Liver (tissue), 9 donors: ENCODE results near the gene SMIM35. TPM values are rescaled to one million over a fixed set of nuclear protein-coding genes. Genes with fewer than 3 reads are reported as not detected.

Experiments
- DNase-seq: peaks from one replicate; pipeline ENCODE4 v3.0.0-alpha.2; 2017; ENCODE audit warnings: low spot score
- H3K27ac ChIP-seq, 2 donors: one replicate each; pipeline ENCODE4 v1.7.0; 2013; ENCODE audit warnings: inconsistent platforms in 2 of 2, low read length in 2 of 2, control low read depth in 1 of 2, low read depth in 1 of 2, mild to moderate bottlenecking in 1 of 2
- H3K27me3 ChIP-seq, 4 donors: one replicate each; pipeline versions ENCODE4 v1.6.1 to v1.7.0; 2013; ENCODE audit warnings: low read length in 3 of 4, inconsistent platforms in 1 of 4, mild to moderate bottlenecking in 1 of 4, moderate library complexity in 1 of 4; ENCODE audit not compliant: control insufficient read depth in 4 of 4, insufficient read depth in 4 of 4
- H3K36me3 ChIP-seq, 4 donors: one replicate each; pipeline versions ENCODE4 v1.6.1 to v1.7.0; 2013; ENCODE audit warnings: low read length in 3 of 4, mild to moderate bottlenecking in 3 of 4, low read depth in 1 of 4, moderate library complexity in 1 of 4; ENCODE audit not compliant: control insufficient read depth in 4 of 4, insufficient read depth in 3 of 4
- H3K4me1 ChIP-seq, 4 donors: one replicate each; pipeline versions ENCODE4 v1.6.1 to v1.7.0; 2013; ENCODE audit warnings: low read length in 3 of 4, mild to moderate bottlenecking in 3 of 4, moderate library complexity in 1 of 4; ENCODE audit not compliant: control insufficient read depth in 4 of 4, insufficient read depth in 4 of 4
- H3K4me3 ChIP-seq, 3 donors: one replicate each; pipeline versions ENCODE4 v1.6.1 to v1.7.0; 2013; ENCODE audit warnings: low read length in 3 of 3, control low read depth in 1 of 3, low read depth in 1 of 3, mild to moderate bottlenecking in 1 of 3
- H3K9ac ChIP-seq, 2 donors: one replicate each; pipeline ENCODE4 v1.7.0; 2013; ENCODE audit warnings: low read length in 2 of 2, mild to moderate bottlenecking in 2 of 2, moderate library complexity in 2 of 2, control low read depth in 1 of 2, low read depth in 1 of 2
- H3K9me3 ChIP-seq, 4 donors: one replicate each; pipeline versions ENCODE4 v1.6.1 to v1.7.0; 2013; ENCODE audit warnings: low read length in 3 of 4; ENCODE audit not compliant: control insufficient read depth in 4 of 4
- FOXA1 ChIP-seq: IDR thresholded peaks from 2 replicates; pipeline ENCODE4 v1.6.1; 2016; ENCODE audit warnings: antibody characterized with exemption
- GABPA ChIP-seq, 2 donors: IDR thresholded peaks in 1 of 2; conservative IDR thresholded peaks in 1 of 2; 2 replicates each; pipeline ENCODE4 v1.6.1; 2016; ENCODE audit warnings: antibody characterized with exemption in 2 of 2, mild to moderate bottlenecking in 1 of 2, moderate library complexity in 1 of 2
- HNF4A ChIP-seq, 2 donors: conservative IDR thresholded peaks; 2 replicates each; pipeline ENCODE4 v1.6.1; 2016; ENCODE audit warnings: antibody characterized with exemption in 2 of 2, mild to moderate bottlenecking in 2 of 2
- JUND ChIP-seq, 2 donors: IDR thresholded peaks; 2 replicates each; pipeline ENCODE4 v1.6.1; 2016; ENCODE audit warnings: antibody characterized with exemption in 2 of 2
- NR2F2 ChIP-seq: IDR thresholded peaks from 2 replicates; pipeline ENCODE4 v1.6.1; 2016; ENCODE audit warnings: antibody characterized with exemption
- RAD21 ChIP-seq, 2 donors: IDR thresholded peaks; 2 replicates each; pipeline ENCODE4 v1.6.1; 2016; ENCODE audit warnings: antibody characterized with exemption in 2 of 2, mild to moderate bottlenecking in 2 of 2
- RXRA ChIP-seq, 2 donors: IDR thresholded peaks; 2 replicates each; pipeline ENCODE4 v1.6.1; 2017 to 2018; ENCODE audit warnings: antibody characterized with exemption in 2 of 2, mild to moderate bottlenecking in 1 of 2
- WGBS: extraction: QIAGEN DNeasy Blood & Tissue Kit; methylation state at CpG from one replicate; pipeline ENCODE4 v1.1.7; 2013; 5-methylcytosine and 5-hydroxymethylcytosine counted together
- polyA plus RNA-seq, 2 donors: library from polyadenylated mRNA; stranded (reverse) in 1 of 2; unstranded in 1 of 2; fragments of 200-250 nt in 1 of 2; fragments of >200 nt in 1 of 2; fragmentation: Nextera tagmentation in 1 of 2; extraction: Ambion mirVana in 1 of 2; gene quantifications; one replicate each; pipeline versions ENCODE4 v1.2.1 to v1.2.3, GENCODE V29; 2013 to 2015
- total RNA-seq, 2 donors: library from RNA; depleted of rRNA; stranded (reverse); fragments of >200 nt; gene quantifications; one replicate each; pipeline ENCODE4 v1.2.3, GENCODE V29; 2014
- TF ChIP-seq, protein P1 (sequence below): IDR thresholded peaks from 2 replicates; pipeline ENCODE4 v1.6.1; 2016; ENCODE audit warnings: antibody characterized with exemption
- TF ChIP-seq, protein P2 (sequence below): fragments of 150-350 bp; IDR thresholded peaks from 2 replicates; pipeline ENCODE4 v1.5.1; 2017; ENCODE audit warnings: improper control_type of control experiment, low read depth, low read length; ENCODE audit not compliant: missing input control
- TF ChIP-seq, protein P3 (sequence below): IDR thresholded peaks from 2 replicates; pipeline ENCODE4 v1.6.1; 2016; ENCODE audit warnings: antibody characterized with exemption
- donor health status: healthy.
- donor health status: healthy.
- donor health status: healthy.
- donor health status: healthy.
- donor health status: healthy.

SMIM35 gene
- total and polyA plus RNA-seq, 4 donors: 0.07 TPM; not detected in 3

DNA sequence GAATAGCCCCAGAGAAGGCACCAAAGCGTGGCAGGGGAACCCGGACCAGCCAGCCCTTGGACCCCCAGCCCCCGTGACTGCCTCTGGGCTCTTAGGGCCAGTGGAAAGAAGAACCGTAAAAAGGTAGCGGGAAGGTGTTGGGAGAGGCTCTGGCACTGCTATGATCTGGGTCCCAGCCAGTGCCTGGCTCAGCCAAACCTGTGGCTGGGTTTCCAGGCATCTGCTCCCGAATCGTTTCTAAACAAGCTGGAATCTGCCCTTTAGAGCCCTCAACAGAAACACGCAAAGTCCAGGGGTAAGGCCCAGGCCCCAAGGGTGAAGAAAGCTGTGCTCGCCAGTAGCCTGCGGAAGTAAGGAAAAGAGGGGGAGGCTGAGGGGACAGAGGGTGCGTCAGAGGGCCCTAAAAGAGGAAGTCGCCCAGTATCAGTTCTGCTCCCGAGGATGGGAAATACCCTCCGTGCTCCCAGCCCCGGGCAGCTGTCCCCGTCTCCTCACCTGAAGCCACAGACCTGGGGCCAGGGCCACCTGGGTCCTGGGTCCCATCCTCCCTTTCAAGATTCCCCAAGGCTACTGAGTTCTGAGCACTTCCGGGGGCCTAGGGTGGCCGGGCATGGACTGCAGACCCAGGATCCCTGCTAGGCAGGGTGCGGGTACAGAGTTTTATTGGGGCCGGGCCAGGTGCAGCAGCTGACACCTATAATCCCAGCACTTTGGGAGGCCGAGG lies 75.9 kb downstream of the SMIM35 start:
- no peak for DNase-seq
- Histone ChIP-seq H3K36me3 (no peaks in the 10 kb centered on the region), H3K4me3 (no peak overlapping the region), H3K4me1 (peaks cover 0 to 2% (median 0%) of the 10 kb centered on the region in 4 donors), H3K9me3 (no peaks in the 10 kb centered on the region), H3K27ac (peak overlapping the region; percentile 8 to 46), H3K27me3 (no peaks in the 10 kb centered on the region), H3K9ac (no peak overlapping the region)
- TF ChIP-seq RAD21 (IDR thresholded peaks at IDR 0.05) (peak in 1 of 2 donors; percentile 2), RXRA (IDR thresholded peaks at IDR 0.05) (peak in 1 of 2 donors; percentile 28), FOXA1 (no peak), NR2F2 (no peak)
- WGBS: 76% methylated on average over 21 of the region's 21 CpGs

DNA sequence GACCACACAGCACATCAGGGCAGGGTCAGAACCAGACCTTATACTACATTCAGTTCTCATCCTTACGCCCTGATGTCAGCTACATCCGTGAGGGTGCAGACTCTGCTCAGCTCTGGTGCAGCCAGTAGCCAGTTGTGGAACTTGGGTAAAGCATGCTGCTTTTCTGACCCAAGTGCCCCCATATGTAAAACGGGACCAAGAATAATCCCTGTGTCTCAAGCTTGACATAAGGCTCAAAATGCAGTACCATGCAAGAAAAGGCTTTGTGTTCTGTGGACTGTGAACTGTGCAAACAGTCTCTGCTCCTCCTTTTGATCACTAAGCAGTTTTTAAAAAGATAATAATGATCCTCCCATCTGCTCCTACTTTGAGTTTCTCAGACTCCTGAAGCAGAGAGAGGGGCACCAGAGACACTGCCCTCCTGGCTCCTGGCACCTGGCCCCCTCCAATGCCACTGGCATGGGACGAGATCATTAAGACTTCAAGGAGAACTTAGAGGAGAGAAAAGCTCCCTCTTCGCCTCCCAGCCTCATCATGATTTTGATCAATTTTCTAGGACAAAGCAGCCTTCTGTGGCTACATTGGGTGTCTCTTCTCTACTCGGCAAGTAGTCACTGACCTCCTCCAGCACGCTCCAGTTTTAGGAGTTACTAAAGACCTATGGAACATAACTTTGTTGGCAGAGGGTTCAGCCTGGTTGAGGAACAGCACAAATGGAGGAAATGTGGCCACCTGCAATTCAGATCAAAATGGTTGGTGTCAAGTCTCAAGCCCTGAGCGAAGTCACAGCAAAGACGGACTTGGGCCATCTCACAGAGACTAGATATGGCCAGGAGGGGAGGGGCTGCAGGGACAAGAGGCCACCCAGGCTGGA lies 76.7 kb downstream of the SMIM35 start:
- Histone ChIP-seq H3K9ac (no peak overlapping the region), H3K4me1 (peaks cover 0 to 2% (median 0%) of the 10 kb centered on the region in 4 donors), H3K27me3 (no peaks in the 10 kb centered on the region), H3K4me3 (no peak overlapping the region), H3K36me3 (no peaks in the 10 kb centered on the region), H3K27ac (peak overlapping the region; percentile 8 to 27), H3K9me3 (no peaks in the 10 kb centered on the region)
- TF ChIP-seq NR2F2 (no peak), HNF4A (conservative IDR thresholded peaks at IDR 0.05) (no peak), GABPA (IDR thresholded peaks at IDR 0.05 in 1 of 2, conservative IDR thresholded peaks at IDR 0.05 in 1 of 2) (no peak), FOXA1 (no peak), JUND (IDR thresholded peaks at IDR 0.05) (no peak)
- TF ChIP-seq, protein P1, sequence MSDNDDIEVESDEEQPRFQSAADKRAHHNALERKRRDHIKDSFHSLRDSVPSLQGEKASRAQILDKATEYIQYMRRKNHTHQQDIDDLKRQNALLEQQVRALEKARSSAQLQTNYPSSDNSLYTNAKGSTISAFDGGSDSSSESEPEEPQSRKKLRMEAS: no peak
- TF ChIP-seq, protein P2, sequence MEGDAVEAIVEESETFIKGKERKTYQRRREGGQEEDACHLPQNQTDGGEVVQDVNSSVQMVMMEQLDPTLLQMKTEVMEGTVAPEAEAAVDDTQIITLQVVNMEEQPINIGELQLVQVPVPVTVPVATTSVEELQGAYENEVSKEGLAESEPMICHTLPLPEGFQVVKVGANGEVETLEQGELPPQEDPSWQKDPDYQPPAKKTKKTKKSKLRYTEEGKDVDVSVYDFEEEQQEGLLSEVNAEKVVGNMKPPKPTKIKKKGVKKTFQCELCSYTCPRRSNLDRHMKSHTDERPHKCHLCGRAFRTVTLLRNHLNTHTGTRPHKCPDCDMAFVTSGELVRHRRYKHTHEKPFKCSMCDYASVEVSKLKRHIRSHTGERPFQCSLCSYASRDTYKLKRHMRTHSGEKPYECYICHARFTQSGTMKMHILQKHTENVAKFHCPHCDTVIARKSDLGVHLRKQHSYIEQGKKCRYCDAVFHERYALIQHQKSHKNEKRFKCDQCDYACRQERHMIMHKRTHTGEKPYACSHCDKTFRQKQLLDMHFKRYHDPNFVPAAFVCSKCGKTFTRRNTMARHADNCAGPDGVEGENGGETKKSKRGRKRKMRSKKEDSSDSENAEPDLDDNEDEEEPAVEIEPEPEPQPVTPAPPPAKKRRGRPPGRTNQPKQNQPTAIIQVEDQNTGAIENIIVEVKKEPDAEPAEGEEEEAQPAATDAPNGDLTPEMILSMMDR: no peak
- TF ChIP-seq, protein P3, sequence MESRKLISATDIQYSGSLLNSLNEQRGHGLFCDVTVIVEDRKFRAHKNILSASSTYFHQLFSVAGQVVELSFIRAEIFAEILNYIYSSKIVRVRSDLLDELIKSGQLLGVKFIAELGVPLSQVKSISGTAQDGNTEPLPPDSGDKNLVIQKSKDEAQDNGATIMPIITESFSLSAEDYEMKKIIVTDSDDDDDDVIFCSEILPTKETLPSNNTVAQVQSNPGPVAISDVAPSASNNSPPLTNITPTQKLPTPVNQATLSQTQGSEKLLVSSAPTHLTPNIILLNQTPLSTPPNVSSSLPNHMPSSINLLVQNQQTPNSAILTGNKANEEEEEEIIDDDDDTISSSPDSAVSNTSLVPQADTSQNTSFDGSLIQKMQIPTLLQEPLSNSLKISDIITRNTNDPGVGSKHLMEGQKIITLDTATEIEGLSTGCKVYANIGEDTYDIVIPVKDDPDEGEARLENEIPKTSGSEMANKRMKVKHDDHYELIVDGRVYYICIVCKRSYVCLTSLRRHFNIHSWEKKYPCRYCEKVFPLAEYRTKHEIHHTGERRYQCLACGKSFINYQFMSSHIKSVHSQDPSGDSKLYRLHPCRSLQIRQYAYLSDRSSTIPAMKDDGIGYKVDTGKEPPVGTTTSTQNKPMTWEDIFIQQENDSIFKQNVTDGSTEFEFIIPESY: no peak
- 77% methylated on average over 9 of the region's 9 CpGs for WGBS
- DNase-seq: no peak
